ENCODE measurements around the gene PRPF31.

Gene PRPF31

DNA sequence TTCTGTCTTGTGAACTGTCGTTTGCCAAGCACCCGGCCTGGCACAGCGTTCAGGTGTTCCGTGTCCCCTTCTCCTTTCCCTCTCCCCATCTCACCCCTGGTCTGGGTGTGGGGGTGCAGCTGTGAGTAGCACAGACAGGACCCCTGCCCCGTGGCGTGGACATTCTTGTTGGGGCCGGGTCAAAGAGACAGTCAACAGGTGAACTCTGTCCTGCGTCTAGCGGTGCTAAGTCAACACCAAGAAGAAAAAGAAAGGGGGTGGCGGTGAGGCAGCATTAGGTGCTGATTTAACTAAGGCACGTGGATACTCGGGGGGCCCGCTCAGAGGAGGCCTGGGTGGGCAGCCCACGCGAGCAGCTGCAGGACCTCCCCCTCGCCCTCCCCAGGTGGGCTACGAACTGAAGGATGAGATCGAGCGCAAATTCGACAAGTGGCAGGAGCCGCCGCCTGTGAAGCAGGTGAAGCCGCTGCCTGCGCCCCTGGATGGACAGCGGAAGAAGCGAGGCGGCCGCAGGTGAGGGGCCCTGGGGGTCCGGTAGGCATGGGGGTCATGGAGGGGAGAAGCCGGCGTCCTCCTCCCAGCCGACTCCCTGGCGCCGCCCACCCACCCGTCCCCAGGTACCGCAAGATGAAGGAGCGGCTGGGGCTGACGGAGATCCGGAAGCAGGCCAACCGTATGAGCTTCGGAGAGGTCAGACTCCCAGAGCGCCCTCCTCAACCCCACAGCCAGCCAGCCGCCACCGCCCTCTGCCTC is 12.3 kb downstream of the PRPF31 start:
- Mint-ChIP-seq H3K4me3 (no peak overlapping the region), H3K36me3 (ENCODE audit: low read depth) (peaks cover 8% of the 10 kb centered on the region), H3K4me1 (ENCODE audit: low read depth) (no peaks in the 10 kb centered on the region), H3K27me3 (ENCODE audit: low read depth) (no peaks in the 10 kb centered on the region), H3K9me3 (no peaks in the 10 kb centered on the region), H3K27ac (no peak overlapping the region)
- DNase-seq (ENCODE audit: low spot score), result no peak

GRCh38 chr19:54128441-54128725 is 12.8 kb downstream of the PRPF31 start:
- H3K4me3 Mint-ChIP-seq, result no peak overlapping the region
- no peak for DNase-seq (ENCODE audit: low spot score)
- no peaks in the 10 kb centered on the region for H3K4me1 Mint-ChIP-seq (ENCODE audit: low read depth)
- no peaks in the 10 kb centered on the region for H3K9me3 Mint-ChIP-seq
- H3K36me3 Mint-ChIP-seq (ENCODE audit: low read depth), result peaks cover 6% of the 10 kb centered on the region
- no peak overlapping the region for H3K27ac Mint-ChIP-seq
- no peaks in the 10 kb centered on the region for H3K27me3 Mint-ChIP-seq (ENCODE audit: low read depth)

GRCh38 chr19:54128796-54129616 is 13.5 kb downstream of the PRPF31 start:
- Mint-ChIP-seq H3K4me3 (no peak overlapping the region), H3K27me3 (ENCODE audit: low read depth) (no peaks in the 10 kb centered on the region), H3K4me1 (ENCODE audit: low read depth) (no peaks in the 10 kb centered on the region), H3K27ac (no peak overlapping the region), H3K36me3 (ENCODE audit: low read depth) (peaks cover 4% of the 10 kb centered on the region), H3K9me3 (no peaks in the 10 kb centered on the region)
- DNase-seq (ENCODE audit: low spot score), result no peak

- no peak overlapping the region for H3K27ac Mint-ChIP-seq
- H3K4me1 Mint-ChIP-seq (ENCODE audit: low read depth), result peaks cover 5% of the 10 kb centered on the region
- H3K27me3 Mint-ChIP-seq (ENCODE audit: low read depth), result no peaks in the 10 kb centered on the region
- no peak for DNase-seq (ENCODE audit: low spot score)
- H3K9me3 Mint-ChIP-seq, result no peaks in the 10 kb centered on the region
- peaks cover 4% of the 10 kb centered on the region for H3K36me3 Mint-ChIP-seq (ENCODE audit: low read depth)
- H3K4me3 Mint-ChIP-seq, result no peak overlapping the region
Observed at GRCh38 chr19:54129617-54129996, 14.1 kb downstream of the PRPF31 start.

GRCh38 chr19:54133312-54133956 is 17.9 kb downstream of the PRPF31 start:
- Mint-ChIP-seq H3K9me3 (no peaks in the 10 kb centered on the region), H3K4me3 (no peak overlapping the region), H3K27me3 (ENCODE audit: low read depth) (no peaks in the 10 kb centered on the region), H3K36me3 (ENCODE audit: low read depth) (peaks cover 4% of the 10 kb centered on the region), H3K4me1 (ENCODE audit: low read depth) (peaks cover 13% of the 10 kb centered on the region), H3K27ac (no peak overlapping the region)
- no peak for DNase-seq (ENCODE audit: low spot score)

DNA sequence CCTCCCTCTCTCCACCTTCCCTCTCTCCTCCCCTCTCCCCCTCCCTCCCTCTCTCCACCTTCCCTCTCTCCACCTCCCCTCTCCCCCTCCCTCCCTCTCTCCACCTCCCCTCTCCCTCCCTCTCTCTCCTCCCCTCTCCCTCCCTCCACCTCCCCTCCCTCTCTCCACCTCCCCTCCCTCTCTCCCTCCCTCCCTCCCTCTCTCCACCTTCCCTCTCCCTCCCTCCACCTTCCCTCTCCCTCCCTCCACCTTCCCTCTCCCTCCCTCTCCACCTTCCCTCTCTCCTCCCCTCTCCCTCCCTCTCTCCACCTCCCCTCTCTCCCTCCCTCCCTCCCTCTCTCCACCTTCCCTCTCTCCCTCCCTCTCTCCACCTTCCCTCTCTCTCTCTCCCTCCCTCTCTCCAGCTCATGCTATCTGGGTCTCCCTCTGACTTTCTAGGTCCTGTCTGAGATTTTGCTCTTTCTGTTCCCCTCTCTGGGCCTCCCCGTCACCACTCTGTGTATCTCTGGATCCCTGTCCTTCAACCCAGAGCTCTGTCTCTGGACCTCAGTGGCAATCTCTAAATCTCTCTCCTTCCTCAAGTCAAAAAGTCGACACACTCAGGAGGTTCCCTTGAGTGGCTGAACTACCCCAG is 18.5 kb downstream of the PRPF31 start:
- DNase-seq (ENCODE audit: low spot score), result no peak
- Mint-ChIP-seq H3K4me1 (ENCODE audit: low read depth) (peaks cover 19% of the 10 kb centered on the region), H3K4me3 (no peak overlapping the region), H3K27me3 (ENCODE audit: low read depth) (no peaks in the 10 kb centered on the region), H3K27ac (peak overlapping the region; percentile 73), H3K9me3 (no peaks in the 10 kb centered on the region), H3K36me3 (ENCODE audit: low read depth) (peaks cover 7% of the 10 kb centered on the region)

DNA sequence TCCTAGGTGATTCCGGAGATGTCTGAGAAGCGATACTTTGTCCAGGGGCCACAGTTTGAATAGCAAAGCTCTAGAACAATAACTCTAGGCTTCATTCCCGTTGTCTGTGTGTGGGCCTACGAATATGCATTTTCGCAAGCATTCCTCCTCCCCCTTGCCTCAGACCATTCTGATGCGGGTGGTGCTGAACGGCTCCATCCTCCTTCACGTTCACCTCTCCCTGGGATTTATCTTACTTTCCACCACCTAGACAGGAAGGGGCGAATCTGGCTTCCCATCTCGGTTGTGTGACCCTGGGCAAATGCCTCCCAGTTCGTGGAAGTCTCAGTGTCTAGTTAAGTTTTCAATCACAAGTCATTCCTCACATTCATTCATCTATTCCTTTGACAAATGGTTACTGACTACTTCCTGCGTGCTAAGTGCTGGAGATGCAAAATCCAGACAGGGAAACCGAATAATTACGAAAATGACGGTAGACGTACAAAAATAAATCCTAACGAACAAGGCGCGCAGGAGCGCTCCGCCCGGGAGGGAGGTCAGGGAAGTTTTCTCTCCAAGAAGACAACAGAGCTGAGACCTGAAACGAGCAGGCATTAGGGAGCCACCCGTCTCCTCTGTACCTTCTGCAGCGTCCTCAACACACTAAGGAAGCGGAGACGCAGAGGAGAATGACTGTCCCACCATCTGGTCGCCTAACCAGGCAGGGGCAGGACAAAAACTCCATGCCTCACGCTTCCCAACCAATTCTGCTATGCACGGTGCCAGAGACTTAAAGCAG is 20.7 kb downstream of the PRPF31 start:
- DNase-seq (ENCODE audit: low spot score), result peak; percentile 14
- peak overlapping the region; percentile 90 for H3K4me3 Mint-ChIP-seq
- H3K4me1 Mint-ChIP-seq (ENCODE audit: low read depth), result peaks cover 32% of the 10 kb centered on the region
- no peaks in the 10 kb centered on the region for H3K27me3 Mint-ChIP-seq (ENCODE audit: low read depth)
- no peaks in the 10 kb centered on the region for H3K9me3 Mint-ChIP-seq
- peak overlapping the region; percentile 78 for H3K27ac Mint-ChIP-seq
- H3K36me3 Mint-ChIP-seq (ENCODE audit: low read depth), result peaks cover 15% of the 10 kb centered on the region

- H3K27me3 Mint-ChIP-seq (ENCODE audit: low read depth), result no peaks in the 10 kb centered on the region
Observed at GRCh38 chr19:54136864-54137698, 21.5 kb downstream of the PRPF31 start.

DNA sequence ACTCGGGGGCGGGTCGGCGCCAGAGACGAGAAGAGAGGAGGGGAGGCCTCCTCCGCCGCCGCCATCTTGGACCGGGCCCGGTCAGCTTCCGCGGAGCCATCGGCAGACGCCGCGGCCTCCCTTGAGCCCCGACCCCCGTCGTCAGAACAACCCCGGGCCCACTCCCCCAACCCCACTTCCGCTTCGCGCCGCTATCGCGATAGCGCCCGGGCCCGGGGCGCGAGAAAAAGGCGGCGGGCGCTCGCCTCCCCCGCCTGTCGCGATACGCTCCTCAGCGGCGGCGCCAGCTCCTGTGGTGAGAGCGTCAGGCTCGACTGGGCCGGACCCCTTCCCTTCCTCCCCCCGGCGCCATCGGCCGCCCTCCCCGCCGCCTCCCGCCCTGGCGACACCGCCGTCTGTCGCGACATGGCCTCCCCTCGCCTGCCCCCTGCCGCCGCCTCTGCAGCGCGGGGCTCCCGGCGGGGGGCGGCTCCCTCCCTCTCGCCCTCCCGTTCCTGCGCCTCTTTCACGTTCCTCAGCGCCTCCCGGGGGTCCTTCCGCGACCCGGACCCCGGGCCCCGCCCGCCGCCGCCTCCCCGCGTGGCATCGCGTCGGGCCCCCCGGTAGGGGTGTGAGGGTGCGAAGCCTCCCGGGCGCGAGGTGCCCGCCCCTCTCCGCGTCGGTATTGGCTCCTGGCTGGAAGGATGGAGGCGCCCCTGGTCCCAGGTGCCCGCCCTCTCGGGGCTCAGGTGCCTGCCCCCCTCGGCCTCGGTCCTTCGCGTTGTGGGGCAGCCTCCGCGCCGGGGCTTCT is 22.3 kb downstream of the PRPF31 start, which contains the start of gene CNOT3:
Gene CNOT3 (plus strand): TSS at position 64 of the 790 bp plus-strand sequence. CDS start 5,217 bp downstream, outside the sequence.
- H3K27ac Mint-ChIP-seq, result peak within 1 kb of the TSS; percentile 92
- DNase-seq (ENCODE audit: low spot score), result no peak

More at GRCh38 chr19:54136864-54137698, 21.5 kb downstream of the PRPF31 start:
- Mint-ChIP-seq H3K4me1 (ENCODE audit: low read depth) (peaks cover 39% of the 10 kb centered on the region), H3K27ac (peak overlapping the region; percentile 78), H3K36me3 (ENCODE audit: low read depth) (peaks cover 19% of the 10 kb centered on the region), H3K4me3 (peak overlapping the region; percentile 90), H3K9me3 (no peaks in the 10 kb centered on the region)
- DNase-seq (ENCODE audit: low spot score), result peak; percentile 99

GRCh38 chr19:54138489-54139256 is 23.1 kb downstream of the PRPF31 start:
- peak; percentile 29 for DNase-seq (ENCODE audit: low spot score)
- Mint-ChIP-seq H3K9me3 (no peaks in the 10 kb centered on the region), H3K27me3 (ENCODE audit: low read depth) (no peaks in the 10 kb centered on the region), H3K27ac (peak overlapping the region; percentile 92), H3K4me3 (peak overlapping the region; percentile 91), H3K36me3 (ENCODE audit: low read depth) (peaks cover 32% of the 10 kb centered on the region), H3K4me1 (ENCODE audit: low read depth) (peaks cover 40% of the 10 kb centered on the region)

More for the DNA sequence above, 22.3 kb downstream of the PRPF31 start, which contains the start of gene CNOT3:
- H3K4me3 Mint-ChIP-seq, result peak within 1 kb of the TSS; percentile 91
- H3K27me3 Mint-ChIP-seq (ENCODE audit: low read depth), result no peaks in the 10 kb centered on the region
- no peaks in the 10 kb centered on the region for H3K9me3 Mint-ChIP-seq
- peaks cover 24% of the 10 kb centered on the region for H3K36me3 Mint-ChIP-seq (ENCODE audit: low read depth)
- peaks cover 40% of the 10 kb centered on the region for H3K4me1 Mint-ChIP-seq (ENCODE audit: low read depth)

DNA sequence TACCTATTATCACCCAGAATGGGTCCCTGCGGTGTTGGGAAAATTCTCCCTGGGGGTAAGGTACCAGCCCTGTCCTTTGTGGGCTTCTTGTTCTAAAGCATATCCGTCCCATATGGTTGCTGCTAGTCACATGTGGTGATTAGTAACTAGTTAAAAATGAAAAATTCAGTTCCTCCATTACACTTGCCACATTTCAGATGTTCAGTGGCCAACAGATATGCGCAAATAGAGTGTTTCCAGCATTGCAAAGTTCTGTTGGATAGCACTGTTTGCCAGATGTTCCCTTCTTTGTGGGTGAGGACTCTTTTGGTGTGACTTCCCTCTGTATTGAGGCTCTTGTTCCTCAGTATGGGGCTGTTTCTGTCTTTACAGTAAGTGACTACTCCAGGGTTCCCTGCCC is 25.8 kb downstream of the PRPF31 start:
- Mint-ChIP-seq H3K27ac (no peak overlapping the region), H3K4me3 (no peak overlapping the region), H3K4me1 (ENCODE audit: low read depth) (peaks cover 29% of the 10 kb centered on the region), H3K9me3 (no peaks in the 10 kb centered on the region), H3K27me3 (ENCODE audit: low read depth) (no peaks in the 10 kb centered on the region), H3K36me3 (ENCODE audit: low read depth) (peaks cover 52% of the 10 kb centered on the region)
- DNase-seq (ENCODE audit: low spot score), result no peak
